ENCODE data around the gene SLC22A14. TPM values are rescaled to one million over a fixed set of nuclear protein-coding genes. Genes with fewer than 3 reads are reported as not detected.

SLC22A14 gene
- total RNA-seq, 1 experiment from 2014 or later, result 0.22 TPM

DNA sequence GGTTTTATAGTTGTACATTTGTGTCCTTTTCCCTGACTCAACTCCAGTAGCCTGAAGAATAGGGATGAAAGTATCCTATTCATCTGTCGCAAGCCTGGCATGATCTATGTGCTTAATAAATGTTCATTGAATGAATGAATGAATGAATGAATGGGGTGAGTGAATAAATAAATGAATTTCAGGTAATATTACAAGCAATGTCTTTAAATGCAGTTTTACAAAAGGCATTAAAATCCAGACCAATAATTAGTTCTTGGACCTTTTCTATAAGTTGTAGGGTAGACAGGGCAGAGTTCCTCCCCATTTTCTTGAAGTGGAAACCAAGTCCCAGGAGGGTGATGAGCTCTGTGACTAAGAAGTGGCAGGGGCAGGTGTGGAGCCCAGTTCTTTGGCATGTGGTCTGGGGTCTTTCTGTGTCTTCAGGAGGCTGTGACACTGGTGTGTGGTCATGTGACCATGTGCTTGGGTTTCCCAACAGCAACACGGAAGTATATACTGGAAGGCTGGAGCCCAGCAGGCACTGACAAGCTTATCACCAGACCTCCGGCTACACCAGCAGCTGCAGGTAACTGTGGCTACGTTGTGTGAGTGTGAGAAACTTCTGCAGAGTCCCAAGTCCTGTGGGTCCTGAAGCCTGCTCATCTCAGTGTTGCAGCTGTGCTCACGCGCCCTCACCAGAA lies 82.8 kb downstream of the SLC22A14 start:
- ChIA-PET CTCF (no interaction called here), POLR2A (no interaction called here), RAD21 (ENCODE audit: low non-redundant PET in 1 of 2, low total read pairs in 2 of 2, uncharacterized antibody in 2 of 2, unreplicated experiment in 2 of 2) (no interaction called here)
- no TSS peak for BruUV-seq (replicated peaks)
- no peak for ATAC-seq
- H3K27me3 ChIP-seq (ENCODE audit: insufficient read depth, low read length), result no peaks in the 10 kb centered on the region
- H3K4me1 ChIP-seq (ENCODE audit: control insufficient read depth in 1 of 2, insufficient read depth in 2 of 2, low read length in 2 of 2), result no peaks in the 10 kb centered on the region
- intact Hi-C loops (cut with micrococcal nuclease), result no loop called here
- no peak overlapping the region for H3K4me3 ChIP-seq (replicated peaks in 1 of 2; ENCODE audit: low read depth in 1 of 2, low read length in 2 of 2)
- no peak overlapping the region for H3K4me2 ChIP-seq (ENCODE audit: low read length)
- H3K79me2 ChIP-seq (ENCODE audit: insufficient read depth, low read length), result no peaks in the 10 kb centered on the region
- no peak overlapping the region for H3K9ac ChIP-seq (ENCODE audit: low read length)
- no peak overlapping the region for H2AFZ ChIP-seq (ENCODE audit: low read depth, low read length, poor library complexity, severe bottlenecking)
- no peaks in the 10 kb centered on the region for H3K9me2 ChIP-seq (ENCODE audit: insufficient read depth)
- H3K27ac ChIP-seq (ENCODE audit: low read depth, low read length), result no peak overlapping the region
- DNase-seq (ENCODE audit: low read depth, low spot score), result no peak
- peaks cover 9 to 17% of the 10 kb centered on the region in 2 experiments; a peak in 3 of 4 replicates for H3K36me3 ChIP-seq (ENCODE audit: control insufficient read depth in 1 of 2, insufficient read depth in 2 of 2, low read length in 2 of 2)
- no peaks in the 10 kb centered on the region for H4K20me1 ChIP-seq (ENCODE audit: insufficient read depth)
- no peaks in the 10 kb centered on the region for H3K9me3 ChIP-seq (ENCODE audit: control insufficient read depth in 1 of 2, insufficient read depth in 1 of 2, low read depth in 1 of 2, low read length in 2 of 2)
- TF ChIP-seq, protein P1, sequence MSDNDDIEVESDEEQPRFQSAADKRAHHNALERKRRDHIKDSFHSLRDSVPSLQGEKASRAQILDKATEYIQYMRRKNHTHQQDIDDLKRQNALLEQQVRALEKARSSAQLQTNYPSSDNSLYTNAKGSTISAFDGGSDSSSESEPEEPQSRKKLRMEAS (IDR thresholded peaks at IDR 0.05), result no peak
- TF ChIP-seq ZNF274 (IDR thresholded peaks at IDR 0.05; ENCODE audit: low read depth, low read length) (no peak), SIN3A (IDR thresholded peaks at IDR 0.05; ENCODE audit: low read depth) (no peak), CTCF (IDR thresholded peaks at IDR 0.05 in 2 of 3, conservative IDR thresholded peaks at IDR 0.05 in 1 of 3; ENCODE audit: borderline replicate concordance in 1 of 3, insufficient read depth in 1 of 3, low read depth in 2 of 3, low read length in 2 of 3) (no peak), TCF7L2 (IDR thresholded peaks at IDR 0.05; ENCODE audit: borderline replicate concordance, extremely low read depth, insufficient read depth, insufficient read length) (no peak), JUND (IDR thresholded peaks at IDR 0.05) (no peak), EZH2 (IDR thresholded peaks at IDR 0.05) (no peak)
- TF ChIP-seq, protein P2, sequence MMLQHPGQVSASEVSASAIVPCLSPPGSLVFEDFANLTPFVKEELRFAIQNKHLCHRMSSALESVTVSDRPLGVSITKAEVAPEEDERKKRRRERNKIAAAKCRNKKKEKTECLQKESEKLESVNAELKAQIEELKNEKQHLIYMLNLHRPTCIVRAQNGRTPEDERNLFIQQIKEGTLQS (IDR thresholded peaks at IDR 0.05), result no peak
